Measurements from ENCODE around the gene TAF11L4. TPM values are rescaled to one million over a fixed set of nuclear protein-coding genes. Genes with fewer than 3 reads are reported as not detected.
"Not testable (repeated sequence)": the region's sequence is repeated elsewhere in the genome, so short reads cannot be mapped to it uniquely, and the experiment has no call there.

The TAF11L4 gene
- total and polyA plus RNA-seq, 2 experiments from 2014 or later = not detected

- Histone ChIP-seq H3K27ac (no peak overlapping the region), H3K9me3 (ENCODE audit: low read depth) (no peaks in the 10 kb centered on the region), H3K36me3 (no peaks in the 10 kb centered on the region), H3K4me3 (no peak overlapping the region), H3K4me1 (ENCODE audit: low read depth) (no peaks in the 10 kb centered on the region), H3K27me3 (peaks cover 4% of the 10 kb centered on the region)
- no peak for TF ChIP-seq CTCF (IDR thresholded peaks at IDR 0.05; ENCODE audit: low read depth, low read length)
- DNase-seq (ENCODE audit: low read depth in 1 of 2, low spot score in 1 of 2) = no peak
Observed at GRCh38 chr5:17487174-17487512, 34.5 kb upstream of the TAF11L4 start.

- H3K27me3 ChIP-seq; H3K9me3 ChIP-seq (ENCODE audit: low read depth); DNase-seq (ENCODE audit: low read depth in 1 of 2, low spot score in 1 of 2); H3K4me3 ChIP-seq; H3K27ac ChIP-seq; H3K4me1 ChIP-seq (ENCODE audit: low read depth); H3K36me3 ChIP-seq: not testable (repeated sequence)
Observed at GRCh38 chr5:17491257-17491656, 30.3 kb upstream of the TAF11L4 start.

GRCh38 chr5:17492770-17493169 lies 28.8 kb upstream of the TAF11L4 start:
- H3K4me1 ChIP-seq (ENCODE audit: low read depth) = no peaks in the 10 kb centered on the region
- H3K36me3 ChIP-seq = no peaks in the 10 kb centered on the region
- no peak for DNase-seq (ENCODE audit: low read depth in 1 of 2, low spot score in 1 of 2)
- peaks cover 4% of the 10 kb centered on the region for H3K27me3 ChIP-seq
- no peak overlapping the region for H3K27ac ChIP-seq
- no peak overlapping the region for H3K4me3 ChIP-seq
- TF ChIP-seq CTCF (IDR thresholded peaks at IDR 0.05; ENCODE audit: low read depth, low read length) = no peak
- no peaks in the 10 kb centered on the region for H3K9me3 ChIP-seq (ENCODE audit: low read depth)

- no peaks in the 10 kb centered on the region for H3K4me1 ChIP-seq (ENCODE audit: low read depth)
- no peak for TF ChIP-seq CTCF (IDR thresholded peaks at IDR 0.05; ENCODE audit: low read depth, low read length)
- H3K4me3 ChIP-seq = no peak overlapping the region
- DNase-seq (ENCODE audit: low read depth in 1 of 2, low spot score in 1 of 2) = no peak
- H3K27ac ChIP-seq = no peak overlapping the region
- H3K27me3 ChIP-seq = no peaks in the 10 kb centered on the region
- H3K36me3 ChIP-seq = no peaks in the 10 kb centered on the region
- no peaks in the 10 kb centered on the region for H3K9me3 ChIP-seq (ENCODE audit: low read depth)
Observed at GRCh38 chr5:17497446-17497845, 24.2 kb upstream of the TAF11L4 start.

- H3K9me3 ChIP-seq (ENCODE audit: low read depth); DNase-seq (ENCODE audit: low read depth in 1 of 2, low spot score in 1 of 2); H3K36me3 ChIP-seq; H3K27ac ChIP-seq; H3K4me1 ChIP-seq (ENCODE audit: low read depth); H3K27me3 ChIP-seq; H3K4me3 ChIP-seq: not testable (repeated sequence)
Observed at GRCh38 chr5:17497931-17498330, 23.7 kb upstream of the TAF11L4 start, which contains the start of gene TAF11L2. TSS of gene TAF11L2 (plus strand) at chr5:17498231.

GRCh38 chr5:17511775-17512325 lies 9.8 kb upstream of the TAF11L4 start:
- H3K27ac ChIP-seq = no peak overlapping the region
- H3K36me3 ChIP-seq = no peaks in the 10 kb centered on the region
- H3K4me3 ChIP-seq = no peak overlapping the region
- no peaks in the 10 kb centered on the region for H3K9me3 ChIP-seq (ENCODE audit: low read depth)
- no peaks in the 10 kb centered on the region for H3K4me1 ChIP-seq (ENCODE audit: low read depth)
- H3K27me3 ChIP-seq = no peaks in the 10 kb centered on the region
- DNase-seq (ENCODE audit: low read depth in 1 of 2, low spot score in 1 of 2) = no peak
- no peak for TF ChIP-seq CTCF (IDR thresholded peaks at IDR 0.05; ENCODE audit: low read depth, low read length)

- H3K9me3 ChIP-seq (ENCODE audit: low read depth); H3K27me3 ChIP-seq; H3K4me3 ChIP-seq; H3K36me3 ChIP-seq; H3K27ac ChIP-seq; DNase-seq (ENCODE audit: low read depth in 1 of 2, low spot score in 1 of 2); H3K4me1 ChIP-seq (ENCODE audit: low read depth): not testable (repeated sequence)
Observed at GRCh38 chr5:17517526-17517925, 4.1 kb upstream of the TAF11L4 start.

- H3K27me3 ChIP-seq; H3K9me3 ChIP-seq (ENCODE audit: low read depth); H3K4me1 ChIP-seq (ENCODE audit: low read depth); H3K27ac ChIP-seq; DNase-seq (ENCODE audit: low read depth in 1 of 2, low spot score in 1 of 2); H3K36me3 ChIP-seq; H3K4me3 ChIP-seq: not testable (repeated sequence)
Observed at GRCh38 chr5:17518067-17518466, 3.5 kb upstream of the TAF11L4 start, which contains the start of gene TAF11L3. TSS of gene TAF11L3 (plus strand) at chr5:17518367.

- H3K9me3 ChIP-seq (ENCODE audit: low read depth); DNase-seq (ENCODE audit: low read depth in 1 of 2, low spot score in 1 of 2); H3K36me3 ChIP-seq; H3K27ac ChIP-seq; H3K27me3 ChIP-seq; H3K4me3 ChIP-seq; H3K4me1 ChIP-seq (ENCODE audit: low read depth): not testable (repeated sequence)
Observed at GRCh38 chr5:17519508-17519907, 2.1 kb upstream of the TAF11L4 start.

- H3K27me3 ChIP-seq; H3K36me3 ChIP-seq; H3K27ac ChIP-seq; DNase-seq (ENCODE audit: low read depth in 1 of 2, low spot score in 1 of 2); H3K4me3 ChIP-seq; H3K9me3 ChIP-seq (ENCODE audit: low read depth); H3K4me1 ChIP-seq (ENCODE audit: low read depth): not testable (repeated sequence)
Observed at GRCh38 chr5:17524935-17525334, 3.3 kb downstream of the TAF11L4 start, which contains the start of gene TAF11L5. TSS of gene TAF11L5 (plus strand) at chr5:17525235.

Data from cardiac muscle cell (in vitro differentiated cells and primary cell).